ENCODE data around the gene SPIRE2. TPM values are rescaled to one million over a fixed set of nuclear protein-coding genes. Genes with fewer than 3 reads are reported as not detected.
"Not testable (repeated sequence)": the region's sequence is repeated elsewhere in the genome, so short reads cannot be mapped to it uniquely, and the experiment has no call there.

SPIRE2 gene
- total RNA-seq, 1 experiment from 2014 or later: 3.8 TPM

DNA sequence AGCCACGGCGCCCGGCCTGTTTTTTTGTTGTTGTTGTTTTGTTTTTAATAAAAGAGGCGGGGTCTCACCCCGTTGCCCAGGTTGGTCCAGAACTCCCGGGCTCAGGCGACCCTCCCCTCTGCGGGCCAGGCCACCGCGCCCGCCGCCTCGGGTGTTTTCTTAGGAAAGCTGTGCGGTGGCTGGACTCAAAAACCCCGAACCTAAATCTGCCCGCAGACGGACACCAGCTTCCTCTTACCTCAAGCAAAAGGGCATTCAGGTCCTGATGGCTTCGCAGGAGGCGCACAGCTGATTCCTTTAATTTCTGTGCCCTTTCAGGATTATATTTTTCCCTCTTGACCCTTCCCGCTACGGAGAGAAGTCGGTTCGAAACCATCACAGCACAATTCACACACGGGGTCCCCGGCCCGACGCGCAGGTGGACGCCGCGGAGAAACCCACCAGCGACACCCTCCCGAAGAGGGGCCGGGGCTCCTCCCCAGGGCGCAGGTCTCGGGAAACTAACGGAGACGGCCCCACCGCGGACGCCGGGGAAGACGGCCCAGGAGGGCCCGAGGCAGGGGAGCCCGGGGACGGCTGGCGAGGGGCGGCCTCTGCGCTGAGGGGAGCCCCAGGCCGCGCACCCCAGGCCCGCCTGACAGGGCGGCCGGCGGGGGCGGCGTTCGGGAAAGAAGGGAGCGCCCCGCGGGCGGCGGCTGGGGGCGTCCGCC lies 12.5 kb upstream of the SPIRE2 start:
- no peak for DNase-seq (ENCODE audit: unreplicated experiment)
- Mint-ChIP-seq H3K9me3 (ENCODE audit: unreplicated experiment) (no peaks in the 10 kb centered on the region), H3K27me3 (ENCODE audit: insufficient read depth, unreplicated experiment) (no peaks in the 10 kb centered on the region), H3K36me3 (ENCODE audit: insufficient read depth, unreplicated experiment) (peaks cover 4% of the 10 kb centered on the region), H3K4me1 (ENCODE audit: insufficient read depth, unreplicated experiment) (no peaks in the 10 kb centered on the region), H3K27ac (ENCODE audit: low read depth, unreplicated experiment) (no peak overlapping the region), H3K4me3 (ENCODE audit: unreplicated experiment) (peak overlapping the region; percentile 76)
- intact Hi-C loops (cut with micrococcal nuclease): loop anchor here (1.0 kb wide), 1 partner anchor 46 kb away; no protein-coding TSS in a partner anchor
- TF ChIP-seq, protein P1, sequence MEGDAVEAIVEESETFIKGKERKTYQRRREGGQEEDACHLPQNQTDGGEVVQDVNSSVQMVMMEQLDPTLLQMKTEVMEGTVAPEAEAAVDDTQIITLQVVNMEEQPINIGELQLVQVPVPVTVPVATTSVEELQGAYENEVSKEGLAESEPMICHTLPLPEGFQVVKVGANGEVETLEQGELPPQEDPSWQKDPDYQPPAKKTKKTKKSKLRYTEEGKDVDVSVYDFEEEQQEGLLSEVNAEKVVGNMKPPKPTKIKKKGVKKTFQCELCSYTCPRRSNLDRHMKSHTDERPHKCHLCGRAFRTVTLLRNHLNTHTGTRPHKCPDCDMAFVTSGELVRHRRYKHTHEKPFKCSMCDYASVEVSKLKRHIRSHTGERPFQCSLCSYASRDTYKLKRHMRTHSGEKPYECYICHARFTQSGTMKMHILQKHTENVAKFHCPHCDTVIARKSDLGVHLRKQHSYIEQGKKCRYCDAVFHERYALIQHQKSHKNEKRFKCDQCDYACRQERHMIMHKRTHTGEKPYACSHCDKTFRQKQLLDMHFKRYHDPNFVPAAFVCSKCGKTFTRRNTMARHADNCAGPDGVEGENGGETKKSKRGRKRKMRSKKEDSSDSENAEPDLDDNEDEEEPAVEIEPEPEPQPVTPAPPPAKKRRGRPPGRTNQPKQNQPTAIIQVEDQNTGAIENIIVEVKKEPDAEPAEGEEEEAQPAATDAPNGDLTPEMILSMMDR (IDR thresholded peaks at IDR 0.05; ENCODE audit: unreplicated experiment): no peak
- CTCF ChIA-PET: interaction anchor here (0.7 to 1.9 kb wide), 2 partner anchors 45 to 62 kb away, joined by 3 to 12 read pairs; no protein-coding TSS in a partner anchor
- BruUV-seq (replicated peaks): no TSS peak
- POLR2A ChIA-PET: interaction anchor here (0.7 to 2.9 kb wide), 5 partner anchors 12 to 267 kb away, joined by 3 to 21 read pairs (median 4); partner anchors contain the start of gene SPIRE2

DNA sequence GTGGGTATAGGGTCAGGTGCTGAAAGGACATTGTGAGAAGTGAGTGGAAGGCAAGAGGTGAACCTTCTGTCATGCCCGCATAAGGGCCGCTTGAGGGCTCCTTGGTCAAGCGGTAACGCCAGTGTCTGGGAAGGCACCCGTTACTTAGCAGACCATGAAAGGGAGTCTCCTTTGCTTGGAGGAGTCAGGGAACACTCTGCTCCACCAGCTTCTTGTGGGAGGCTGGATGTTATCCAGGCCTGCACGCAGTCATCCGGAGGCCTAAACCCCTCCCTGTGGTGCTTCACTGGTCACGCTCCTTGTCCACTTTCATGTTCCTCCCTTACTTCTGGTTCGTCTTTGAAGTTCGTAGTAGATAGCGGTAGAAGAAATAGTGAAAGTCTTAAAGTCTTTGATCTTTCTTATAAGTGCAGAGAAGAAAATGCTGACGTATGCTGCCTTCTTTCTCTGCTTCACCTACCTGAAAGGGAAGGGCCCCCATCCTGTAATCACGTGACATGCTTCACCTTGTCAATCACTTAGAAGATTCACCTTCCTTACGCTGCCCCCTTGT lies 9.3 kb upstream of the SPIRE2 start:
- H3K4me3 Mint-ChIP-seq (ENCODE audit: unreplicated experiment); H3K36me3 Mint-ChIP-seq (ENCODE audit: insufficient read depth, unreplicated experiment); BruUV-seq (replicated peaks); H3K9me3 Mint-ChIP-seq (ENCODE audit: unreplicated experiment); H3K4me1 Mint-ChIP-seq (ENCODE audit: insufficient read depth, unreplicated experiment); CTCF ChIA-PET; H3K27me3 Mint-ChIP-seq (ENCODE audit: insufficient read depth, unreplicated experiment); DNase-seq (ENCODE audit: unreplicated experiment); intact Hi-C loops (cut with micrococcal nuclease); H3K27ac Mint-ChIP-seq (ENCODE audit: low read depth, unreplicated experiment): not testable (repeated sequence)
- POLR2A ChIA-PET: interaction anchor here (1.2 kb wide), 1 partner anchor 9 kb away, joined by 11 read pairs; the partner anchor contains the start of gene SPIRE2

DNA sequence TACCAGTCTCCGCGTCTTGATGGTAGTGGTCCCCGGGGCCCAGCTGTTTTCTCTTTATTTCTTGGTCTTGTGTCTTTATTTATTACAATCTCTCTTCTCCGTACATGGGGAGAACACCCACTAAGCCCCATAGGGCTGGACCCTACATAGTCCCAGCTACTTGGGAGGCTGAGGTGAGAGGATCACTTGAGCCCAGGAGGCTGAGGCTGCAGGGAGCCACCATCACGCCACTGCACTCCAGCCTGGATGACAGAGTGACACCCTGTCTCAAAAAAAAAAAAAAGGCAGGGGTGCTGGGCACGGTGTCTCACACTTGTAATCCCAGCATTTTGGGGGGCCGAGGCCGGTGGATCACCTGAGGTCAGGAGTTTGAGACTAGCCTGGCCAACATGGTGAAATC lies 8.8 kb upstream of the SPIRE2 start:
- H3K9me3 Mint-ChIP-seq (ENCODE audit: unreplicated experiment); BruUV-seq (replicated peaks); H3K27me3 Mint-ChIP-seq (ENCODE audit: insufficient read depth, unreplicated experiment); H3K27ac Mint-ChIP-seq (ENCODE audit: low read depth, unreplicated experiment); H3K36me3 Mint-ChIP-seq (ENCODE audit: insufficient read depth, unreplicated experiment); CTCF ChIA-PET; DNase-seq (ENCODE audit: unreplicated experiment); intact Hi-C loops (cut with micrococcal nuclease); H3K4me3 Mint-ChIP-seq (ENCODE audit: unreplicated experiment); H3K4me1 Mint-ChIP-seq (ENCODE audit: insufficient read depth, unreplicated experiment); POLR2A ChIA-PET: not testable (repeated sequence)

DNA sequence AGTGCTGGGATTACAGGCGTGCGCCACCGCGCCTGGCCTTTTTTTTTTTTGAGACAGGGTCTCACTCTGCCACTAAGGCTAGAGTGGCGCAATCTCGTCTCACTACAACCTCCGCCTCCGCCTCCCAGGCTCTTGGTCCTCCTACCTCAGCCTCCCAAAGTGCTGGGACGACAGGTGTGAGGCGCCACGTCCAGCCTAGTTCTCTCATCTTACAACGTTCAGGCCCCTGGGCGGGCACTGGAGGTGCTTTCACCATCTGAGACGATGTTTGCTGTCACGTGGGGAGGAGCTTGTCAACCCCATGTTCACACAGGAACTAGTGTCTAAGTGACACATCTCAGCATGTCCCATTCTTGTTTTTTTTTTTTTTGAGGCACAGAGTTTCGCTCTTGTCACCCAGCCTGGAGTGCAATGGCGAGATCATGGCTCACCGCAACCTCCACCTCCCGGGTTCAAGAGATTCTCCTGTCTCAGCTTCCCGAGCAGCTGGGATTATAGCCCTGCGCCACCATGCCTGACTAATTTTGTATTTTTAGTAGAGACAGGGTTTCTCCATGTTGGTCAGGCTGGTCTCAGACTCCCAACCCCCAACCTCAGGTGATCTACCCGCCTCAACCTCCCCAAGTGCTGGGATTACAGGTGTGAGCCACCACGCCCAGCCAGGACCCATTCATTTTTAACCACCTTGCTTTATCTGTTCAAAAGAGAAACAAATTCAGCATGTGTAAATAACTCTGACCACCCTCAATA lies 6.7 kb upstream of the SPIRE2 start:
- no peaks in the 10 kb centered on the region for H3K9me3 Mint-ChIP-seq (ENCODE audit: unreplicated experiment)
- intact Hi-C loops (cut with micrococcal nuclease): no loop called here
- H3K4me1 Mint-ChIP-seq (ENCODE audit: insufficient read depth, unreplicated experiment): peaks cover 6% of the 10 kb centered on the region
- DNase-seq (ENCODE audit: unreplicated experiment): no peak
- no peak overlapping the region for H3K27ac Mint-ChIP-seq (ENCODE audit: low read depth, unreplicated experiment)
- TF ChIP-seq, protein P1 (IDR thresholded peaks at IDR 0.05; ENCODE audit: unreplicated experiment): no peak
- BruUV-seq (replicated peaks): no TSS peak
- no peaks in the 10 kb centered on the region for H3K27me3 Mint-ChIP-seq (ENCODE audit: insufficient read depth, unreplicated experiment)
- H3K4me3 Mint-ChIP-seq (ENCODE audit: unreplicated experiment): no peak overlapping the region
- ChIA-PET POLR2A (interaction anchor here (0.6 kb wide), 1 partner anchor 601 kb away, joined by 3 read pairs; no protein-coding TSS in a partner anchor), CTCF (no interaction called here)
- peaks cover 5% of the 10 kb centered on the region for H3K36me3 Mint-ChIP-seq (ENCODE audit: insufficient read depth, unreplicated experiment)

Data from MCF 10A (cell line).